Measurements from ENCODE around the gene FBXL19. TPM values are rescaled to one million over a fixed set of nuclear protein-coding genes. Genes with fewer than 3 reads are reported as not detected.

The FBXL19 gene
- total and polyA plus RNA-seq, 2 of the 8 experiments (the other 6 are each of a cell fraction or from before 2014, with no cell fraction given) = 47.2 to 72.2 TPM

GRCh38 chr16:30901201-30902028 is 22.0 kb upstream of the FBXL19 start:
- H3K4me2 ChIP-seq (ENCODE audit: insufficient read depth in 1 of 2, low read depth in 2 of 2, low read length in 2 of 2) = peak overlapping the region; percentile 49 to 69
- no peak overlapping the region for H2BK15ac ChIP-seq (ENCODE audit: low read length)
- H3K4me1 ChIP-seq (replicated peaks in 1 of 4; ENCODE audit: control insufficient read depth in 3 of 4, insufficient read depth in 4 of 4, low read length in 3 of 4) = peaks cover 2 to 5% (median 4%) of the 10 kb centered on the region in 4 experiments; a peak in 5 of 7 replicates
- ChIA-PET POLR2A (ENCODE audit: partially characterized antibody) (interaction anchor here (0.6 to 2.7 kb wide), 16 partner anchors 9 to 243 kb away, joined by 3 to 23 read pairs (median 4); partner anchors contain the start of genes FBRS, FBXL19 and ZNF629), CTCF (ENCODE audit: partially characterized antibody) (interaction anchor here (0.6 to 6.4 kb wide), 22 partner anchors 8 to 229 kb away, joined by 3 to 69 read pairs (median 4); no protein-coding TSS in a partner anchor)
- no peaks in the 10 kb centered on the region for H3K79me1 ChIP-seq (ENCODE audit: low read depth, low read length)
- no peak overlapping the region for H3K18ac ChIP-seq (ENCODE audit: extremely low read depth, low read length)
- H4K91ac ChIP-seq (replicated peaks; ENCODE audit: insufficient read length, low read length) = no peak overlapping the region
- H4K8ac ChIP-seq (ENCODE audit: extremely low read depth, insufficient read depth, low read length) = no peak overlapping the region; the same call in 1 of the 2 replicates
- no peaks in the 10 kb centered on the region for H3K36me3 ChIP-seq (ENCODE audit: control insufficient read depth in 2 of 4, insufficient read depth in 4 of 4, low read length in 3 of 4)
- no peak overlapping the region for H2BK120ac ChIP-seq (replicated peaks; ENCODE audit: low read depth, low read length)
- 36% methylated on average over 3 of the region's 6 CpGs; no CpG with 5 or more reads in 1 of the 2 experiments for WGBS, 2 experiments (ENCODE audit: extremely low coverage in 1 of 2, insufficient coverage in 1 of 2, insufficient read length in 1 of 2, insufficient replicate concordance in 2 of 2, low coverage in 1 of 2, low lambda C conversion rate in 2 of 2, missing lambda C conversion rate in 1 of 2)
- no peak overlapping the region for H3K56ac ChIP-seq (replicated peaks; ENCODE audit: insufficient read length, low read depth, low read length)
- H3K79me2 ChIP-seq (ENCODE audit: control insufficient read depth in 1 of 2, insufficient read depth in 2 of 2, low read length in 2 of 2) = no peaks in the 10 kb centered on the region
- FAIRE-seq = no peak
- H4K20me1 ChIP-seq (replicated peaks in 1 of 2; ENCODE audit: control insufficient read depth in 1 of 2, insufficient read depth in 2 of 2, low read length in 2 of 2) = no peaks in the 10 kb centered on the region
- TF ChIP-seq KDM1A (IDR thresholded peaks at IDR 0.05; ENCODE audit: borderline replicate concordance, low read length) = no peak
- TF ChIP-seq EZH2 (IDR thresholded peaks at IDR 0.05; ENCODE audit: low read depth, low read length, severe bottlenecking) = peak; percentile 14
- no peak overlapping the region for H2BK20ac ChIP-seq (ENCODE audit: low read length)
- H2AFZ ChIP-seq (ENCODE audit: low read length) = no peak overlapping the region
- H3K4me3 ChIP-seq (ENCODE audit: extremely low read depth in 1 of 4, insufficient read depth in 2 of 4, low read depth in 3 of 4, low read length in 4 of 4) = peak overlapping the region; percentile 36 to 63 (median 40)
- no peak overlapping the region for H3K14ac ChIP-seq (ENCODE audit: insufficient read length)
- no peak overlapping the region for H2AK5ac ChIP-seq (ENCODE audit: low read depth, low read length)
- peaks cover 0 to 19% (median 3%) of the 10 kb centered on the region in 4 experiments; a peak in 4 of 7 replicates for H3K27me3 ChIP-seq (replicated peaks in 1 of 4; ENCODE audit: control insufficient read depth in 3 of 4, extremely low read depth in 1 of 4, insufficient read depth in 3 of 4, low read length in 3 of 4)
- H3K9ac ChIP-seq (replicated peaks in 1 of 4; ENCODE audit: extremely low read depth in 1 of 4, low read depth in 3 of 4, low read length in 3 of 4) = no peak overlapping the region
- H3K27ac ChIP-seq (ENCODE audit: low read depth, low read length) = no peak overlapping the region
- H3K4ac ChIP-seq (replicated peaks; ENCODE audit: insufficient read length, low read depth, low read length) = no peak overlapping the region
- no peak for DNase-seq (ENCODE audit: low read depth in 1 of 2, low spot score in 2 of 2)
- H3K9me3 ChIP-seq (ENCODE audit: insufficient read depth in 2 of 2, low read depth in 1 of 2, low read length in 1 of 2) = no peaks in the 10 kb centered on the region
- H4K5ac ChIP-seq (ENCODE audit: insufficient read length, low read depth, low read length) = no peak overlapping the region
- H3K23ac ChIP-seq (ENCODE audit: insufficient read length) = no peak overlapping the region
- H2BK12ac ChIP-seq (ENCODE audit: low read depth, low read length) = no peak overlapping the region
- no peak overlapping the region for H2BK5ac ChIP-seq (ENCODE audit: low read depth, low read length)
- peaks cover 5% of the 10 kb centered on the region; the same call in 1 of the 2 replicates for H3K23me2 ChIP-seq (ENCODE audit: low read depth, low read length)
